Measurements from ENCODE around the gene TBL1X. TPM values are rescaled to one million over a fixed set of nuclear protein-coding genes. Genes with fewer than 3 reads are reported as not detected.

Gene TBL1X
- total and polyA plus RNA-seq, 7 experiments from 2014 or later = 11.8 to 58.8 (median 28.9) TPM

- Mint-ChIP-seq H3K4me3 (no peak overlapping the region), H3K4me1 (peaks cover 0 to 26% (median 14%) of the 10 kb centered on the region in 7 donors), H3K27me3 (no peaks in the 10 kb centered on the region), H3K36me3 (peaks cover 5 to 46% (median 14%) of the 10 kb centered on the region in 5 donors), H3K27ac (peak overlapping the region in 1 of 9 donors; percentile 20), H3K9me3 (peaks cover 0 to 20% (median 0%) of the 10 kb centered on the region in 11 donors)
- no peak overlapping the region for H3K27ac ChIP-seq (ENCODE audit: low read depth, low read length)
- H3K9me3 ChIP-seq (ENCODE audit: control insufficient read depth in 2 of 3, low read length in 3 of 3) = no peaks in the 10 kb centered on the region
- DNase-seq = no peak
- H3K4me1 ChIP-seq (ENCODE audit: control insufficient read depth in 2 of 2, insufficient read depth in 2 of 2, low read length in 2 of 2) = no peaks in the 10 kb centered on the region
- ATAC-seq = no peak
- ChIA-PET CTCF (no interaction called here), POLR2A (no interaction called here)
- no peak overlapping the region for H3K4me3 ChIP-seq (ENCODE audit: low read length)
- intact Hi-C loops (cut with micrococcal nuclease) = no loop called here
- peaks cover 0 to 18% (median 0%) of the 10 kb centered on the region in 3 experiments for H3K36me3 ChIP-seq (ENCODE audit: control insufficient read depth in 2 of 3, insufficient read depth in 3 of 3, low read length in 3 of 3)
- H3K27me3 ChIP-seq (ENCODE audit: control insufficient read depth in 2 of 2, insufficient read depth in 2 of 2, low read length in 2 of 2) = no peaks in the 10 kb centered on the region
Observed at GRCh38 chrX:9681011-9681410, 216.2 kb downstream of the TBL1X start.

- intact Hi-C loops (cut with micrococcal nuclease) = no loop called here
- CTCF ChIA-PET = no interaction called here
Observed at GRCh38 chrX:9681422-9681821, 216.6 kb downstream of the TBL1X start.

GRCh38 chrX:9682456-9682855 lies 217.6 kb downstream of the TBL1X start:
- ATAC-seq (no peak), DNase-seq (no peak)
- H3K27ac Mint-ChIP-seq = peak overlapping the region in 2 of 9 donors; percentile 4 to 64
- peaks cover 5 to 33% (median 18%) of the 10 kb centered on the region in 5 donors for H3K36me3 Mint-ChIP-seq
- ChIA-PET POLR2A (no interaction called here), CTCF (no interaction called here)
- Histone ChIP-seq H3K4me3 (ENCODE audit: low read length) (no peak overlapping the region), H3K9me3 (ENCODE audit: control insufficient read depth in 2 of 3, low read length in 3 of 3) (no peaks in the 10 kb centered on the region), H3K27me3 (ENCODE audit: control insufficient read depth in 2 of 2, insufficient read depth in 2 of 2, low read length in 2 of 2) (no peaks in the 10 kb centered on the region), H3K4me1 (ENCODE audit: control insufficient read depth in 2 of 2, insufficient read depth in 2 of 2, low read length in 2 of 2) (no peaks in the 10 kb centered on the region), H3K36me3 (ENCODE audit: control insufficient read depth in 2 of 3, insufficient read depth in 3 of 3, low read length in 3 of 3) (peaks cover 0 to 19% (median 0%) of the 10 kb centered on the region in 3 experiments), H3K27ac (ENCODE audit: low read depth, low read length) (no peak overlapping the region)
- H3K27me3 Mint-ChIP-seq = no peaks in the 10 kb centered on the region
- H3K4me3 Mint-ChIP-seq = peak overlapping the region in 1 of 10 donors; percentile 1
- intact Hi-C loops (cut with micrococcal nuclease) = no loop called here
- H3K9me3 Mint-ChIP-seq = peaks cover 0 to 10% (median 0%) of the 10 kb centered on the region in 11 donors
- H3K4me1 Mint-ChIP-seq = peaks cover 0 to 15% (median 3%) of the 10 kb centered on the region in 7 donors

More at GRCh38 chrX:9681422-9681821, 216.6 kb downstream of the TBL1X start:
- no peaks in the 10 kb centered on the region for H3K9me3 ChIP-seq (ENCODE audit: control insufficient read depth in 2 of 3, low read length in 3 of 3)
- H3K36me3 Mint-ChIP-seq = peaks cover 5 to 43% (median 17%) of the 10 kb centered on the region in 5 donors
- POLR2A ChIA-PET = no interaction called here
- H3K27me3 Mint-ChIP-seq = no peaks in the 10 kb centered on the region
- H3K4me3 ChIP-seq (ENCODE audit: low read length) = no peak overlapping the region
- DNase-seq = no peak
- peaks cover 0 to 22% (median 13%) of the 10 kb centered on the region in 7 donors for H3K4me1 Mint-ChIP-seq
- H3K4me1 ChIP-seq (ENCODE audit: control insufficient read depth in 2 of 2, insufficient read depth in 2 of 2, low read length in 2 of 2) = no peaks in the 10 kb centered on the region
- no peak overlapping the region for H3K27ac Mint-ChIP-seq
- H3K4me3 Mint-ChIP-seq = no peak overlapping the region
- no peaks in the 10 kb centered on the region for H3K27me3 ChIP-seq (ENCODE audit: control insufficient read depth in 2 of 2, insufficient read depth in 2 of 2, low read length in 2 of 2)
- ATAC-seq = no peak
- H3K36me3 ChIP-seq (ENCODE audit: control insufficient read depth in 2 of 3, insufficient read depth in 3 of 3, low read length in 3 of 3) = peaks cover 0 to 18% (median 0%) of the 10 kb centered on the region in 3 experiments
- H3K27ac ChIP-seq (ENCODE audit: low read depth, low read length) = no peak overlapping the region
- peaks cover 0 to 18% (median 0%) of the 10 kb centered on the region in 11 donors for H3K9me3 Mint-ChIP-seq

- no peaks in the 10 kb centered on the region for H3K27me3 ChIP-seq (ENCODE audit: control insufficient read depth in 2 of 2, insufficient read depth in 2 of 2, low read length in 2 of 2)
- Mint-ChIP-seq H3K4me1 (peaks cover 0 to 12% (median 0%) of the 10 kb centered on the region in 7 donors), H3K27me3 (no peaks in the 10 kb centered on the region), H3K36me3 (peaks cover 5 to 29% (median 14%) of the 10 kb centered on the region in 5 donors), H3K27ac (no peak overlapping the region), H3K9me3 (peaks cover 0 to 7% (median 0%) of the 10 kb centered on the region in 11 donors), H3K4me3 (no peak overlapping the region)
- POLR2A ChIA-PET = no interaction called here
- CTCF ChIA-PET = no interaction called here
- H3K27ac ChIP-seq (ENCODE audit: low read depth, low read length) = no peak overlapping the region
- ATAC-seq = no peak
- DNase-seq = no peak
- H3K4me3 ChIP-seq (ENCODE audit: low read length) = no peak overlapping the region
- intact Hi-C loops (cut with micrococcal nuclease) = no loop called here
- H3K4me1 ChIP-seq (ENCODE audit: control insufficient read depth in 2 of 2, insufficient read depth in 2 of 2, low read length in 2 of 2) = no peaks in the 10 kb centered on the region
- H3K36me3 ChIP-seq (ENCODE audit: control insufficient read depth in 2 of 3, insufficient read depth in 3 of 3, low read length in 3 of 3) = peaks cover 0 to 23% (median 0%) of the 10 kb centered on the region in 3 experiments
- H3K9me3 ChIP-seq (ENCODE audit: control insufficient read depth in 2 of 3, low read length in 3 of 3) = no peaks in the 10 kb centered on the region
Observed at GRCh38 chrX:9682861-9683260, 218.0 kb downstream of the TBL1X start.

- H3K27me3 ChIP-seq (ENCODE audit: control insufficient read depth in 2 of 2, insufficient read depth in 2 of 2, low read length in 2 of 2) = no peaks in the 10 kb centered on the region
Observed at GRCh38 chrX:9683350-9683749, 218.5 kb downstream of the TBL1X start.

GRCh38 chrX:9687899-9688298 lies 223.0 kb downstream of the TBL1X start:
- no peaks in the 10 kb centered on the region for H3K27me3 Mint-ChIP-seq
- no peaks in the 10 kb centered on the region for H3K4me1 ChIP-seq (ENCODE audit: control insufficient read depth in 2 of 2, insufficient read depth in 2 of 2, low read length in 2 of 2)
- ATAC-seq (no peak), DNase-seq (no peak)
- intact Hi-C loops (cut with micrococcal nuclease) = no loop called here
- H3K9me3 ChIP-seq (ENCODE audit: control insufficient read depth in 2 of 3, low read length in 3 of 3) = no peaks in the 10 kb centered on the region
- H3K4me3 Mint-ChIP-seq = no peak overlapping the region
- peaks cover 0 to 4% (median 0%) of the 10 kb centered on the region in 7 donors for H3K4me1 Mint-ChIP-seq
- H3K27me3 ChIP-seq (ENCODE audit: control insufficient read depth in 2 of 2, insufficient read depth in 2 of 2, low read length in 2 of 2) = no peaks in the 10 kb centered on the region
- no peak overlapping the region for H3K27ac ChIP-seq (ENCODE audit: low read depth, low read length)
- H3K36me3 Mint-ChIP-seq = peaks cover 4 to 42% (median 14%) of the 10 kb centered on the region in 5 donors
- H3K27ac Mint-ChIP-seq = no peak overlapping the region
- no peak overlapping the region for H3K4me3 ChIP-seq (ENCODE audit: low read length)
- ChIA-PET CTCF (no interaction called here), POLR2A (no interaction called here)
- peaks cover 0 to 44% (median 8%) of the 10 kb centered on the region in 3 experiments for H3K36me3 ChIP-seq (ENCODE audit: control insufficient read depth in 2 of 3, insufficient read depth in 3 of 3, low read length in 3 of 3)
- H3K9me3 Mint-ChIP-seq = no peaks in the 10 kb centered on the region

More at GRCh38 chrX:9683350-9683749, 218.5 kb downstream of the TBL1X start:
- Histone ChIP-seq H3K4me1 (ENCODE audit: control insufficient read depth in 2 of 2, insufficient read depth in 2 of 2, low read length in 2 of 2) (no peaks in the 10 kb centered on the region), H3K27ac (ENCODE audit: low read depth, low read length) (no peak overlapping the region), H3K9me3 (ENCODE audit: control insufficient read depth in 2 of 3, low read length in 3 of 3) (no peaks in the 10 kb centered on the region), H3K4me3 (ENCODE audit: low read length) (no peak overlapping the region), H3K36me3 (ENCODE audit: control insufficient read depth in 2 of 3, insufficient read depth in 3 of 3, low read length in 3 of 3) (peaks cover 0 to 28% (median 0%) of the 10 kb centered on the region in 3 experiments)
- H3K27ac Mint-ChIP-seq = no peak overlapping the region
- H3K27me3 Mint-ChIP-seq = no peaks in the 10 kb centered on the region
- H3K4me3 Mint-ChIP-seq = no peak overlapping the region
- ATAC-seq (no peak), DNase-seq (no peak)
- peaks cover 0 to 9% (median 0%) of the 10 kb centered on the region in 7 donors for H3K4me1 Mint-ChIP-seq
- ChIA-PET CTCF (no interaction called here), POLR2A (no interaction called here)
- peaks cover 0 to 3% (median 0%) of the 10 kb centered on the region in 11 donors for H3K9me3 Mint-ChIP-seq
- H3K36me3 Mint-ChIP-seq = peaks cover 5 to 27% (median 11%) of the 10 kb centered on the region in 5 donors
- intact Hi-C loops (cut with micrococcal nuclease) = no loop called here

- Histone ChIP-seq H3K4me1 (ENCODE audit: control insufficient read depth in 2 of 2, insufficient read depth in 2 of 2, low read length in 2 of 2) (no peaks in the 10 kb centered on the region), H3K27me3 (ENCODE audit: control insufficient read depth in 2 of 2, insufficient read depth in 2 of 2, low read length in 2 of 2) (no peaks in the 10 kb centered on the region), H3K4me3 (ENCODE audit: low read length) (no peak overlapping the region), H3K9me3 (ENCODE audit: control insufficient read depth in 2 of 3, low read length in 3 of 3) (no peaks in the 10 kb centered on the region), H3K27ac (ENCODE audit: low read depth, low read length) (no peak overlapping the region), H3K36me3 (ENCODE audit: control insufficient read depth in 2 of 3, insufficient read depth in 3 of 3, low read length in 3 of 3) (peaks cover 0 to 49% (median 10%) of the 10 kb centered on the region in 3 experiments)
- Mint-ChIP-seq H3K27ac (no peak overlapping the region), H3K36me3 (peaks cover 4 to 44% (median 17%) of the 10 kb centered on the region in 5 donors), H3K27me3 (no peaks in the 10 kb centered on the region), H3K4me1 (peaks cover 0 to 5% (median 0%) of the 10 kb centered on the region in 7 donors), H3K4me3 (no peak overlapping the region), H3K9me3 (no peaks in the 10 kb centered on the region)
- ChIA-PET CTCF (no interaction called here), POLR2A (no interaction called here)
- intact Hi-C loops (cut with micrococcal nuclease) = no loop called here
- no peak for ATAC-seq
- no peak for DNase-seq
Observed at GRCh38 chrX:9688833-9689232, 224.0 kb downstream of the TBL1X start.
